ENCODE measurements around the gene PRR32. TPM values are rescaled to one million over a fixed set of nuclear protein-coding genes. Genes with fewer than 3 reads are reported as not detected.
"Not testable (repeated sequence)": the region's sequence is repeated elsewhere in the genome, so short reads cannot be mapped to it uniquely, and the experiment has no call there.

The PRR32 gene
- total RNA-seq: not detected in 2 replicates
- long read RNA-seq: 0 reads

- no peaks in the 10 kb centered on the region for H3K9me3 Mint-ChIP-seq
- H3K36me3 Mint-ChIP-seq (ENCODE audit: low read depth): no peaks in the 10 kb centered on the region
- no peak within 1 kb of the TSS for H3K4me3 Mint-ChIP-seq
- no peak for DNase-seq (ENCODE audit: low read depth, low spot score)
- H3K27ac Mint-ChIP-seq (ENCODE audit: unreplicated experiment): no peak within 1 kb of the TSS
- peaks cover 4% of the 10 kb centered on the region for H3K4me1 Mint-ChIP-seq
- H3K27me3 Mint-ChIP-seq (ENCODE audit: low read depth): no peaks in the 10 kb centered on the region
- no peak for TF ChIP-seq CTCF (conservative IDR thresholded peaks at IDR 0.05)
Measured at GRCh38 chrX:126819429-126819828, at the start of gene PRR32. PRR32 (plus strand) TSS chrX:126819729; CDS start chrX:126819844, 115 bp downstream.

- Mint-ChIP-seq H3K4me3 (no peak overlapping the region), H3K27ac (ENCODE audit: unreplicated experiment) (no peak overlapping the region), H3K36me3 (ENCODE audit: low read depth) (peaks cover 7% of the 10 kb centered on the region), H3K9me3 (peaks cover 20% of the 10 kb centered on the region), H3K4me1 (no peaks in the 10 kb centered on the region), H3K27me3 (ENCODE audit: low read depth) (no peaks in the 10 kb centered on the region)
- peak; percentile 75 for TF ChIP-seq CTCF (conservative IDR thresholded peaks at IDR 0.05)
- DNase-seq (ENCODE audit: low read depth, low spot score): peak; percentile 12
Measured at GRCh38 chrX:126770179-126770578, 49.4 kb upstream of the PRR32 start.

GRCh38 chrX:126785539-126785938 lies 34.0 kb upstream of the PRR32 start:
- H3K36me3 Mint-ChIP-seq (ENCODE audit: low read depth): no peaks in the 10 kb centered on the region
- DNase-seq (ENCODE audit: low read depth, low spot score): no peak
- no peaks in the 10 kb centered on the region for H3K4me1 Mint-ChIP-seq
- H3K27me3 Mint-ChIP-seq (ENCODE audit: low read depth): no peaks in the 10 kb centered on the region
- no peak overlapping the region for H3K4me3 Mint-ChIP-seq
- peaks cover 5% of the 10 kb centered on the region for H3K9me3 Mint-ChIP-seq
- TF ChIP-seq CTCF (conservative IDR thresholded peaks at IDR 0.05): no peak
- no peak overlapping the region for H3K27ac Mint-ChIP-seq (ENCODE audit: unreplicated experiment)

GRCh38 chrX:126799059-126799458 lies 20.5 kb upstream of the PRR32 start:
- Mint-ChIP-seq H3K4me3 (no peak overlapping the region), H3K27ac (ENCODE audit: unreplicated experiment) (no peak overlapping the region), H3K27me3 (ENCODE audit: low read depth) (no peaks in the 10 kb centered on the region), H3K4me1 (no peaks in the 10 kb centered on the region), H3K36me3 (ENCODE audit: low read depth) (no peaks in the 10 kb centered on the region), H3K9me3 (peaks cover 6% of the 10 kb centered on the region)
- TF ChIP-seq CTCF (conservative IDR thresholded peaks at IDR 0.05): no peak
- DNase-seq (ENCODE audit: low read depth, low spot score): no peak

GRCh38 chrX:126806784-126807183 lies 12.7 kb upstream of the PRR32 start:
- H3K36me3 Mint-ChIP-seq (ENCODE audit: low read depth); H3K27ac Mint-ChIP-seq (ENCODE audit: unreplicated experiment); H3K27me3 Mint-ChIP-seq (ENCODE audit: low read depth); DNase-seq (ENCODE audit: low read depth, low spot score); H3K4me1 Mint-ChIP-seq; H3K4me3 Mint-ChIP-seq: not testable (repeated sequence)
- peaks cover 16% of the 10 kb centered on the region for H3K9me3 Mint-ChIP-seq

- DNase-seq (ENCODE audit: low read depth, low spot score): no peak
- Mint-ChIP-seq H3K9me3 (no peaks in the 10 kb centered on the region), H3K4me1 (peaks cover 4% of the 10 kb centered on the region), H3K27me3 (ENCODE audit: low read depth) (no peaks in the 10 kb centered on the region), H3K36me3 (ENCODE audit: low read depth) (no peaks in the 10 kb centered on the region), H3K27ac (ENCODE audit: unreplicated experiment) (no peak overlapping the region), H3K4me3 (no peak overlapping the region)
- TF ChIP-seq CTCF (conservative IDR thresholded peaks at IDR 0.05): no peak
Measured at GRCh38 chrX:126815806-126816205, 3.7 kb upstream of the PRR32 start.

Data from neural crest cell (in vitro differentiated cells).